OCI-LY3 (cell line): ENCODE measurements around the gene NT5C3A.

ENCODE experiments used
- CTCF ChIP-seq: fragments of 200-600, 300-600 bp; sonication (generic); IDR thresholded peaks from 2 replicates; pipeline ENCODE4 v1.5.1; 2014; ENCODE audit warnings: antibody characterized with exemption, low read length, low read depth
- EZH2phosphoT487 ChIP-seq: fragments of 200-600 bp; shearing (Covaris generic); IDR thresholded peaks from 2 replicates; pipeline ENCODE4 v1.6.1; 2018; ENCODE audit warnings: antibody characterized with exemption, mixed run types, low read depth

- no peak for TF ChIP-seq CTCF
- TF ChIP-seq EZH2phosphoT487, result no peak
Observed at GRCh38 chr7:33048704-33049103, 13.9 kb downstream of the NT5C3A start.
